ENCODE results near the gene DUSP18.
"Not testable (repeated sequence)": the region's sequence is repeated elsewhere in the genome, so short reads cannot be mapped to it uniquely, and the experiment has no call there.

DUSP18 gene

GRCh38 chr22:30680991-30681770 is 13.5 kb upstream of the DUSP18 start:
- in situ Hi-C loops (cut with MboI; ENCODE audit: low pct_unique_long_range_greater_than_20kb, low sequenced_read_pairs, unreplicated experiment), result no loop called here
- TF ChIP-seq CTCF (IDR thresholded peaks at IDR 0.05; ENCODE audit: extremely low read depth, insufficient read depth, missing control alignments), result no peak
- no peak for DNase-seq (ENCODE audit: low spot score)

- in situ Hi-C loops (cut with MboI; ENCODE audit: low pct_unique_long_range_greater_than_20kb, low sequenced_read_pairs, unreplicated experiment), result not testable (repeated sequence)
These were observed 12.4 kb upstream of the DUSP18 start for GRCh38 chr22:30679895-30680690.

GRCh38 chr22:30676565-30676964 is 8.9 kb upstream of the DUSP18 start:
- DNase-seq (ENCODE audit: low spot score); in situ Hi-C loops (cut with MboI; ENCODE audit: low pct_unique_long_range_greater_than_20kb, low sequenced_read_pairs, unreplicated experiment): not testable (repeated sequence)

More at GRCh38 chr22:30679895-30680690, 12.4 kb upstream of the DUSP18 start:
- DNase-seq (ENCODE audit: low spot score), result not testable (repeated sequence)

- no peak for TF ChIP-seq CTCF (IDR thresholded peaks at IDR 0.05; ENCODE audit: extremely low read depth, insufficient read depth, missing control alignments)
- in situ Hi-C loops (cut with MboI; ENCODE audit: low pct_unique_long_range_greater_than_20kb, low sequenced_read_pairs, unreplicated experiment), result no loop called here
- DNase-seq (ENCODE audit: low spot score), result no peak
These were observed 7.8 kb upstream of the DUSP18 start for GRCh38 chr22:30675436-30675835.

DNA sequence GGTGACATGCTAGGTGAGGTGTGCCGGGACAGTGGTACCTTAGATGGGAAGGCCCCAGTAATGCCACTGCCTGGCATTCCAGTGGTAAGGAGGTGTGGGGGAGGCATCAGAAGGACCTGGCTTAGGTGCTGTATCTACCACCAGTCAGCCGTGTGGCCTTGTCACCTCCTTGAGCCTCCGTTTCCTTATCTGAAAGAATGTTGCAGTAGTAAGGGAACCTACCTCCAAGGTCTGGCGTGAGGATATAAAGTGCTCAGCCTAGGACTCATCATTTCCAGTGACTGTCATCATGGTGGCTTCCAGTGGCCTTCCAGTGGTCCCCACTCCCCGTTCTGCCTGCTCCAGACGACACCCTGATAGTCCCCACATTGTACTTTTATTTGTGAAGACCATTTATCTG is 6.8 kb upstream of the DUSP18 start:
- no peak for TF ChIP-seq CTCF (IDR thresholded peaks at IDR 0.05; ENCODE audit: extremely low read depth, insufficient read depth, missing control alignments)
- no peak for DNase-seq (ENCODE audit: low spot score)
- in situ Hi-C loops (cut with MboI; ENCODE audit: low pct_unique_long_range_greater_than_20kb, low sequenced_read_pairs, unreplicated experiment), result no loop called here

- DNase-seq (ENCODE audit: low spot score), result no peak
- no peak for TF ChIP-seq CTCF (IDR thresholded peaks at IDR 0.05; ENCODE audit: extremely low read depth, insufficient read depth, missing control alignments)
- in situ Hi-C loops (cut with MboI; ENCODE audit: low pct_unique_long_range_greater_than_20kb, low sequenced_read_pairs, unreplicated experiment), result no loop called here
These were observed 5.5 kb upstream of the DUSP18 start for GRCh38 chr22:30673136-30673535.

DNA sequence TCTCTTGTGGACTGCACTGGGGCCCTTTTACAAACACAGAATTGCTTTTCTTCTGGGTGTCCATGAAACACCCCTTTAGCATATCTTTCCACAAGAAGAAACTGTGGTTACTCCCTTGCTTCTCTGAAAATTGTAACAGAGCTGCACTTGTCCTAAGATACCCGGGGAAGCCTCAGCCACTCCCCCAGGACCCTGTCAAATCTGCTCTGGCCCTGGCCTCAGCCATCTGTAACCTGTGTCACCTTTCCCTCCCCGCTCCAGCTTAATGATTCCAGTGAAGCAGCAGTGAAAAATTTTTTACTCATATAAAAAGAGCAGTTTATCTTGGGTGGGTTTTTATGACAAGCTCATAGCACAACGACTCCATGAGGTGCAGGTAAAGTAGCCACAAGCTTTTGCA is 3.4 kb upstream of the DUSP18 start:
- DNase-seq (ENCODE audit: low spot score), result no peak
- in situ Hi-C loops (cut with MboI; ENCODE audit: low pct_unique_long_range_greater_than_20kb, low sequenced_read_pairs, unreplicated experiment), result no loop called here
- no peak for TF ChIP-seq CTCF (IDR thresholded peaks at IDR 0.05; ENCODE audit: extremely low read depth, insufficient read depth, missing control alignments)
